HG02870 (cell line): ENCODE data around the gene NOC4L.
"Not testable (repeated sequence)": the region's sequence is repeated elsewhere in the genome, so short reads cannot be mapped to it uniquely, and the experiment has no call there.

Experiments used
- ATAC-seq: cut with Tn5 transposase; IDR thresholded peaks from one replicate; pipeline ENCODE4 v1.9.1; 2021; ENCODE audit warnings: mild to moderate bottlenecking, moderate library complexity; ENCODE audit not compliant: unreplicated experiment

The NOC4L gene

GRCh38 chr12:132123970-132124765 is 20.1 kb upstream of the NOC4L start:
- no peak for ATAC-seq

GRCh38 chr12:132124766-132125425 is 19.4 kb upstream of the NOC4L start:
- no peak for ATAC-seq

GRCh38 chr12:132125736-132126135 is 18.5 kb upstream of the NOC4L start:
- no peak for ATAC-seq

- no peak for ATAC-seq
These were observed 17.2 kb upstream of the NOC4L start for GRCh38 chr12:132127041-132127440.

GRCh38 chr12:132129007-132129406 is 15.2 kb upstream of the NOC4L start:
- no peak for ATAC-seq

- no peak for ATAC-seq
These were observed 13.6 kb upstream of the NOC4L start for GRCh38 chr12:132130690-132131089.

- ATAC-seq: no peak
These were observed 13.0 kb upstream of the NOC4L start for GRCh38 chr12:132131229-132131628.

- no peak for ATAC-seq
These were observed 12.3 kb upstream of the NOC4L start for GRCh38 chr12:132131952-132132351.

- ATAC-seq: no peak
These were observed 11.4 kb upstream of the NOC4L start for GRCh38 chr12:132132609-132133430.

GRCh38 chr12:132133952-132134652 is 10.2 kb upstream of the NOC4L start:
- no peak for ATAC-seq

GRCh38 chr12:132134653-132135183 is 9.5 kb upstream of the NOC4L start:
- not testable (repeated sequence) for ATAC-seq

- ATAC-seq: not testable (repeated sequence)
These were observed 8.0 kb upstream of the NOC4L start for GRCh38 chr12:132136226-132136625.

- ATAC-seq: no peak
These were observed 6.7 kb upstream of the NOC4L start for GRCh38 chr12:132137483-132138125.

GRCh38 chr12:132138941-132139871 is 5.1 kb upstream of the NOC4L start:
- no peak for ATAC-seq

- no peak for ATAC-seq
These were observed 4.3 kb upstream of the NOC4L start for GRCh38 chr12:132139912-132140311.

GRCh38 chr12:132140501-132140900 is 3.8 kb upstream of the NOC4L start:
- ATAC-seq: no peak

- no peak for ATAC-seq
These were observed 3.1 kb upstream of the NOC4L start for GRCh38 chr12:132140918-132141841.
